A549 treated with dexamethasone at 1 μM for 4 hours (cell line): ENCODE data around the gene DCDC2C. TPM values are rescaled to one million over a fixed set of nuclear protein-coding genes. Genes with fewer than 3 reads are reported as not detected.

ENCODE experiments used
- total RNA-seq: library from RNA; stranded (reverse); fragments of 200-300 nt; extraction: Qiagen RNA extraction; gene quantifications from 5 replicates; pipeline ENCODE4 v1.2.3, GENCODE V29; 2022

Gene DCDC2C, protein sequence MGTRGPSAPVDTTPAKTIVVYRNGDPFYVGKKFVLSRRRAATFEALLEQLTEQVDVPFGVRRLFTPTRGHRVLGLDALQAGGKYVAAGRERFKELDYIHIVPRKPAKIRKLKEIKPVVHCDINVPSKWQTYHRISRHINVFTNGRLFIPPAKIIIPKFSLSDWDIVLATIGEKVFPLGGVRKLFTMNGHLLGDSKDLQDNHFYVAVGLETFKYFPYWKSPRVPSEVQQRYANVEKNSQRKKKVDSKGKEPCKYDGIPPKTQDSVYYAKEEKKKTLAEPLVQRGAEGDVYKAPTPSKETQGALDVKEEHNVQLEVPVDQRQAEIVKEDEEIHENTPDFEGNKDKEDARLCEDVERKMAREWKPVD
- 0.26 to 0.67 TPM (median 0.28 TPM) in 5 replicates for total RNA-seq

DNA sequence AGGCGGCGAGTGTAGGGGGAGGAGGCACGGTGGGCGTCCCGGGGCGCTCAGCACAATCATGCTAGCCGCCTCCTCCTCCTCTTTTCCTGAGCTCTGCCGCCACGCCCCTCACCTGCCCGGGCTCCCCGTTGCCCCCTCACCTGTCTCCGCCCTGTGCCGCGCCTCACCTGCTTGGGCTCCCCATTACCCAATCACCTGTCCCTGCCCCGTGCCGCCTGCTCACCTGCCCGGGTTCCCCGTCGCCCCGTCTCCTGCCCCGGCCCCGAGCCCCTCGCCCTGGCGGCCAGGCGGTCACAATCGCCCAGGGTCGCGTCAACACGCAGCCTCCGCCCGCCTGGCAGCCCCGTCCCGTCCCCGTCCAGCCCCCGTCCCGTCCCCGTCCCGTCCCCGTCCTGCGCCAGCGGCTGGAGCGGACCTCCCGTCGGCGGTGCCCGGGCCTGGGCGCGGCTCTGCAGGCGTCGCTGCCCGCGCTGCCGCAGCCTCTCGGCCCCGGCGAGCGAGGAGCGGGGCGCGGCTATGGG is at the start of gene DCDC2C:
DCDC2C (plus strand) TSS at position 340 of the 521 bp plus-strand sequence; CDS start at position 517, 177 bp downstream.

GRCh38 chr2:3657881-3658280 is 45.5 kb upstream of the DCDC2C start, which contains the start of gene ALLC:
ALLC (plus strand) TSS chr2:3658200; CDS start chr2:3671158, 12,958 bp downstream.

Other genes starting within 250 kb of the DCDC2C start
- gene ADI1, start 184.0 kb upstream of the DCDC2C start, total RNA-seq = 49.7 to 61.1 TPM (median 55.0 TPM) in 5 replicates
- gene RNASEH1, start 145.2 kb upstream of the DCDC2C start, total RNA-seq = 46.6 to 56.5 TPM (median 53.7 TPM) in 5 replicates
- 2,770 to 4,672 TPM (median 2,866 TPM) in 5 replicates for gene RPS7, start 128.3 kb upstream of the DCDC2C start, total RNA-seq
- 0.47 to 0.83 TPM (median 0.69 TPM) in 5 replicates for gene COLEC11, start 108.5 kb upstream of the DCDC2C start, total RNA-seq
- 0.05 to 0.11 TPM (median 0.08 TPM) in 3 of 5 replicates, not detected in the others for gene ALLC, start 45.4 kb upstream of the DCDC2C start, total RNA-seq